T47D (cell line): ENCODE measurements around the gene TKFC.

Source experiments
- DNase-seq, 2 experiments: peaks; one replicate each; pipeline versions ENCODE4 v3.0.0 to v3.0.0-alpha.2; 2011 to 2012; ENCODE audit warnings: low read depth in 1 of 2, low spot score in 1 of 2
- JUND ChIP-seq: IDR thresholded peaks from 2 replicates; pipeline ENCODE4 v1.6.1; 2012; ENCODE audit warnings: low read depth
- in situ Hi-C: cut with HindIII; loops from 2 replicates; pipeline ENCODE4 v1.10.0; 2016; ENCODE audit warnings: low sequenced_read_pairs, low pct_unique_long_range_greater_than_20kb

Gene TKFC

GRCh38 chr11:61302550-61302949, 30.5 kb upstream of the TKFC start:
- no peak for DNase-seq
- no peak for TF ChIP-seq JUND
- in situ Hi-C loops = no loop called here

GRCh38 chr11:61303725-61304124, 29.3 kb upstream of the TKFC start:
- DNase-seq = no peak
- no peak for TF ChIP-seq JUND
- in situ Hi-C loops = no loop called here

- in situ Hi-C loops = no loop called here
- DNase-seq = no peak
- no peak for TF ChIP-seq JUND
Observed at GRCh38 chr11:61305417-61305816, 27.6 kb upstream of the TKFC start.

GRCh38 chr11:61306221-61306620, 26.8 kb upstream of the TKFC start:
- no peak for DNase-seq
- in situ Hi-C loops = no loop called here
- TF ChIP-seq JUND = no peak

- in situ Hi-C loops = no loop called here
- DNase-seq = no peak
- no peak for TF ChIP-seq JUND
Observed at GRCh38 chr11:61307354-61307753, 25.7 kb upstream of the TKFC start.

GRCh38 chr11:61309141-61309540, 23.9 kb upstream of the TKFC start:
- in situ Hi-C loops = no loop called here
- TF ChIP-seq JUND = no peak
- no peak for DNase-seq

GRCh38 chr11:61309739-61310138, 23.3 kb upstream of the TKFC start:
- DNase-seq = no peak
- in situ Hi-C loops = no loop called here
- no peak for TF ChIP-seq JUND

- no peak for DNase-seq
- in situ Hi-C loops = no loop called here
- no peak for TF ChIP-seq JUND
Observed at GRCh38 chr11:61310749-61311148, 22.3 kb upstream of the TKFC start.

GRCh38 chr11:61315260-61315659, 17.8 kb upstream of the TKFC start:
- in situ Hi-C loops = no loop called here
- no peak for TF ChIP-seq JUND
- no peak for DNase-seq

GRCh38 chr11:61325649-61326414, 7.2 kb upstream of the TKFC start:
- in situ Hi-C loops = no loop called here
- peak in 1 of 2 experiments; percentile 36 for DNase-seq
- no peak for TF ChIP-seq JUND

GRCh38 chr11:61327669-61328071, 5.4 kb upstream of the TKFC start:
- DNase-seq = no peak
- in situ Hi-C loops = no loop called here
- TF ChIP-seq JUND = no peak

GRCh38 chr11:61328351-61328750, 4.7 kb upstream of the TKFC start:
- in situ Hi-C loops = no loop called here
- DNase-seq = no peak
- no peak for TF ChIP-seq JUND

- no peak for TF ChIP-seq JUND
- DNase-seq = peak in 1 of 2 experiments; percentile 31
- in situ Hi-C loops = no loop called here
Observed at GRCh38 chr11:61329871-61330270, 3.2 kb upstream of the TKFC start.

GRCh38 chr11:61331651-61332050, 1.4 kb upstream of the TKFC start:
- in situ Hi-C loops = no loop called here
- TF ChIP-seq JUND = no peak
- no peak for DNase-seq
